ENCODE results near the gene UGT1A9.
A peak's percentile ranks its signal among the peaks of the same experiment; 100 is the strongest.
"Not testable (repeated sequence)": the region's sequence is repeated elsewhere in the genome, so short reads cannot be mapped to it uniquely, and the experiment has no call there.

UGT1A9 gene

DNA sequence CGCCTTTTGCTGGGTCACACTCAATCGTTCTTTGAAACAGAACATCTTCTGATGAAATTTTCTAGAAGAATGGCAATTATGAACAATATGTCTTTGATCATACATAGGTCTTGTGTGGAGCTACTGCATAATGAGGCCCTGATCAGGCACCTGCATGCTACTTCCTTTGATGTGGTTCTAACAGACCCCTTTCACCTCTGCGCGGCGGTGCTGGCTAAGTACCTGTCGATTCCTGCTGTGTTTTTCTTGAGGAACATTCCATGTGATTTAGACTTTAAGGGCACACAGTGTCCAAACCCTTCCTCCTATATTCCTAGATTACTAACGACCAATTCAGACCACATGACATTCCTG lies 41.5 kb downstream of the UGT1A9 start:
- no peak for DNase-seq

- DNase-seq, result peak; percentile 21
These were observed 42.4 kb downstream of the UGT1A9 start for GRCh38 chr2:233714121-233714520.

DNA sequence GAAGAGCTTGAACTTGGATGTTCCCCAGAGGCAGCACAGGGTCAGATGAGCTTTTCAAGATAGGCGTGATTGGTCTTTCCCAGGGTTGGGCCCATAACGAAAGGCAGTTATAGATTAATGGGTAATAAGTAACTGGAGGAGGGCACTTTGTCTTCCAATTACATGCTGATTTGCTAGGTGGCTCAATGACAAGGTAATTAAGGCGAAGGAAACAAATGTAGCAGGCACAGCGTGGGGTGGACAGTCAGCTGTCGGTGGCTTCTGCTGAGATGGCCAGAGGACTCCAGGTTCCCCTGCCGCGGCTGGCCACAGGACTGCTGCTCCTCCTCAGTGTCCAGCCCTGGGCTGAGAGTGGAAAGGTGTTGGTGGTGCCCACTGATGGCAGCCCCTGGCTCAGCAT lies 46.9 kb downstream of the UGT1A9 start, which contains the start of gene UGT1A4:
UGT1A4 (plus strand) TSS at position 185 of the 400 bp plus-strand sequence; CDS start at position 270, 85 bp downstream.
- no peak for DNase-seq

GRCh38 chr2:233728723-233729301 lies 57.1 kb downstream of the UGT1A9 start, which contains the start of gene UGT1A3:
UGT1A3 (plus strand) TSS chr2:233729042; CDS start chr2:233729127, 85 bp downstream.
- no peak for DNase-seq

DNA sequence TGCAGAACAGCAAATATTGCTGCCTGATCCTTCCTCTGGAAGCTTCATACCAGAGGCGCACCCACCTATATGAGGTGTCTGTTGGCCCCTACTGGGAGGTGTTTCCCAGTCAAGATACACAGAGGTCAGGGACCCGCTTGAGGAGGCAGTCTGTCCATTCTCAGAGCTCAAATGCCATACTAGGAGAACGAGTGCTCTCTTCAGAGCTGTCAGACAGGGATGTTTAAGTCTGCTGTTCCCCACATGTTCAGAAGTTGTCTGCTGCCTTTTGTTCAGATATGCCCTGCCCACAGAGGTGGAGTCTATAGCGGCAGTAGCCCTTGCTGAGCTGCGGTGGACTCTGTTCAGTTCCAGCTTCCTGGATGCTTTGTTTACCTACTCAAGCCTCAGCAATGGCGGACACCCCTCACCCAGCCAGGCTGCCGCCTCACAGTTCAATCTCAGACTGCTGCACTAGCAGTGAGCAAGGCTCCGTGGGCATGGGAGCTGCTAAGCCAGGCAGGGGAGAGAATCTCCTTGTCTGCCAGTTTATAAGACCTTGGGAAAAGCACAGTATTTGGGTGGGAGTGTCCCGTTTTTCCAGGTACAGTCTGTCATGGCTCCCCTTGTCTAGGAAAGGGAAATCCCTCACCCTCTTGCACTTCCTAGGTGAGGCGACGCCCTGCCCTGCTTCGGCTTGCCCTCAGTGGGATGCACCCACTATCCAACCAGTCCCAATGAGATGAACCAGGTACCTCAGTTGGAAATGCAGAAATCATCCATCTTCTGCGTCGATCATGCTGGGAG lies 65.4 kb downstream of the UGT1A9 start:
- not testable (repeated sequence) for DNase-seq

GRCh38 chr2:233740870-233741269 lies 69.2 kb downstream of the UGT1A9 start:
- no peak for DNase-seq

- no peak for DNase-seq
These were observed 72.0 kb downstream of the UGT1A9 start for GRCh38 chr2:233743464-233744259.

GRCh38 chr2:233745073-233745755 lies 73.5 kb downstream of the UGT1A9 start:
- DNase-seq, result no peak

- DNase-seq, result not testable (repeated sequence)
These were observed 74.1 kb downstream of the UGT1A9 start for GRCh38 chr2:233745838-233746237.

DNA sequence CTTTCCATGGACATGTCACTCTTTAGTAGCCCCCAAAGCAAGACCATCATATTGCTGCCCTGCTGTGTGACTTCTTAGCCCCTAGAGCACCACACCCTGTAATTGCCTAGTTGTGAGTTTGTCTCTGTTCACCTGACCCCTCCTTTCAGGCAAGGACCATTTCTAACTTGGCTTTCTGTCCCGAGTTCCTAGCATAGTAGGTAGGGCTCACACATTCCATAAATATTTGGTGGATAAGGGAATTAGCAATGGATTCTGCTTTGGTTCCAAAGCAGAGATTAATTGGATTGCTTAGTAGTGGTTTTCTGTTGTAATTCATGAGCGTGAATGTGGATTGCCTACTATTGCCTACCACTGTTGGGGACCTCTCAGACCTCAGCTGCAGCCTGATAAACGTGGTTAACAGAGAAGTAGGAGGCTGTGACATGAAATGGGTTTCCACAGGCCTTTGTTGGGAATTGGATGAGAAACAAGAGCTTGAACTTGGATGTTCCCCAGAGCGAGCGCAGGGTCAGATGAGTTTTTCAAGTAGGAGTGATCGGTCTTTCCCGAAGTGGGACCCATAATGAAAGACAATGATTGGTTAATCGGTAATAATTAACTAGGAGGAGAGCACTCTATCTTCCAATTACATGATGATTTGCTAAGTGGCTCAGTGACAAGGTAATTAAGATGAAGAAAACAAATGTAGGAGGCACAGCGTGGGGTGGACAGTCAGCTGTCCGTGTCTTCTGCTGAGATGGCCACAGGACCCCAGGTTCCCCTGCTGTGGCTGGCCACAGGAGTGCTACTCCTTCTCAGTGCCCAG lies 75.0 kb downstream of the UGT1A9 start:
- DNase-seq, result no peak

- DNase-seq, result no peak
These were observed 75.5 kb downstream of the UGT1A9 start for GRCh38 chr2:233747283-233747544.

DNA sequence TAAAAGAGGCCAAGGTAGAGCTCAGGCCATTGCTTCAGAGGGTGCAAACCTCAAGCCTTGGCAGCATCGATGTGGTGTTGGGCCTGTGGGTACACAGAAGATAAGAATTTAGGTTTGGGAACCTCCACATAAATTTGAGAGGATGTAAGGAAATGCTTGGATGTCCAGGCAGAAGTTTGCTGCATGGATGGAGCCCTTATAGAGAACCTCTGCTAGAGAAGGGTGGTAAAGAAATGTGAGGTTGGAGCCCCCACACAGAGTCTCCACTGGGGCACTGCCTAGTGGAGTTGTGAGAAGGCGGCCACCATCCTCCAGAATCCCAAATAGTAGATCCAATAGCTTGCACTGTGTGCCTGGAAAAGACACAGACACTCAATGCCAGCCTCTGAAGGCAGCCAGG lies 79.0 kb downstream of the UGT1A9 start:
- DNase-seq, result not testable (repeated sequence)

DNA sequence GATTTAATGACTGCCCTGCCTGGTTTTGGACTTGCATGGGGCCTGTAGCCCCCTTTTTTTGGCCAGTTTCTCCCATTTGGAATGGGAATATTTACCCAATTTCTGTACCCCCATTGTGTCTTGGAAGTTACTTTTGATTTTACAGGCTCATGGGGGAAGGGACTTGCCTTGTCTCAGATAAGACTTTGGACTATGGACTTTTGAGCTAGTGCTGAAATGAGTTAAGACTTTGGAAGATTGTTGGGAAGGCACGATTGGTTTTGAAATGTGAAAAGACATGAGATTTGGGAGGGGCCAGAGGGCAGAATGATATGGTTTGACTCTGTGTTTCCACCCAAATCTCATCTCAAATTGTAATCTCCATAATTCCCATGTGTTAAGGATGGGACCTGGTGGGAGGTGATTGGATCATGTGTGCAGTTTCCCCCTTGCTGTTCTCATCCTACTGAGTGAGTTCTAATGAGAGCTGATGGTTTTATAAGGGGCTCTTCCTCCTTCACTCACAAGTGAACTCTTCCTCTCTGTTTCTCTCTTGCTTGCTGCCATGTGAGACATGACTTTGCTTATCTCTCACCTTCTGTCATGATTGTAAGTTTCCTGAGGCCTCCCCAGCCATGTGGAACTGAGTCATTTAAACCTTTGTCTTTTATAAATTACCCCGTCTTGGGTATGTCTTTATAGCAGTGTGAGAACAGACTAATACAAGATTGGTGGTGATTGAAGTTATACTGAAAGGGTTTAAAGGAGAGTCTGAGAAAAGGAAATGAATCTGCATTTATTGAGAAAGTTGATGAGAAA lies 79.7 kb downstream of the UGT1A9 start:
- DNase-seq, result not testable (repeated sequence)

GRCh38 chr2:233754872-233755611 lies 83.3 kb downstream of the UGT1A9 start:
- no peak for DNase-seq

DNA sequence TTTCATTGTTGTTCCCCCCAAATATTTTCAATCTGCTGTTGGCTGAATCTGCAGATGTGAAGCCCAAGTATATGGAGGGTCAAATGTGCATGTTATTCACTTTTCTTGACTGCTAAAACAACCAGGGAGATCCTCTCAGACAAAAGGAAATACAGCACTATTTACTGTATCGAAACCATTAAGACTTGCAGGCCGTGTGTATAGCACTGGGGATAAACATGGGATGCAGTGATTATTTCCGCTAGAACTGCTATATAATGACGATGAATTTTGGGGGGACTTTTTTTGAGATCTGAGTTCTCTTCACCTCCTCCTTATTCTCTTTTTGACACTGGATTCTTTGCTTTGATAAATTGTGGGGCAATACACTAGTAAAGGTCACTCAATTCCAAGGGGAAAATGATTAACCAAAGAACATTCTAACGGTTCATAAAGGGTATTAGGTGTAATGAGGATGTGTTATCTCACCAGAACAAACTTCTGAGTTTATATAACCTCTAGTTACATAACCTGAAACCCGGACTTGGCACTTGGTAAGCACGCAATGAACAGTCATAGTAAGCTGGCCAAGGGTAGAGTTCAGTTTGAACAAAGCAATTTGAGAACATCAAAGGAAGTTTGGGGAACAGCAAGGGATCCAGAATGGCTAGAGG lies 84.9 kb downstream of the UGT1A9 start:
- no peak for DNase-seq

DNA sequence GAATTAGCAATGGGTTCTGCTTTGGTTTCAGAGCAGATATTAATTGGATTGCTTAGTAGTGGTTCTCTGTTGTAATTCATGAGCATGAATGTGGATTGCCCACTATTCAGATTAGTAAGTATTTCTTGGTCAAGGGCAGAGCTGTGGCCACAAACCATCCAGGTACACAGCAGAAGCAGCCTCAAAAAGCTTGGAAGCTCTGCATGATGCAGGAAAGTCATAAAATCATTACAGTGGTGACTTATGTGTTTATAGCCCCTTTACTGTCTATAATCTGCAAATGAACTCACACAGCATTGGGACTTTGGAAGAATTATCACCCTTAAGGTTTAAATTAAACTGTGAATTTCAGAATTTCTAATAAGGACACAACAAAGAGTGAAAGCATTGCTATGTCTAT lies 86.4 kb downstream of the UGT1A9 start:
- DNase-seq, result no peak

- DNase-seq, result no peak
These were observed 87.2 kb downstream of the UGT1A9 start for GRCh38 chr2:233758849-233759248.

DNA sequence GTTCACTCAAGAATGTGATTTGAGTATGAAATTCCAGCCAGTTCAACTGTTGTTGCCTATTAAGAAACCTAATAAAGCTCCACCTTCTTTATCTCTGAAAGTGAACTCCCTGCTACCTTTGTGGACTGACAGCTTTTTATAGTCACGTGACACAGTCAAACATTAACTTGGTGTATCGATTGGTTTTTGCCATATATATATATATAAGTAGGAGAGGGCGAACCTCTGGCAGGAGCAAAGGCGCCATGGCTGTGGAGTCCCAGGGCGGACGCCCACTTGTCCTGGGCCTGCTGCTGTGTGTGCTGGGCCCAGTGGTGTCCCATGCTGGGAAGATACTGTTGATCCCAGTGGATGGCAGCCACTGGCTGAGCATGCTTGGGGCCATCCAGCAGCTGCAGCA lies 88.3 kb downstream of the UGT1A9 start, which contains the start of gene UGT1A1:
UGT1A1 (plus strand) TSS at position 228 of the 400 bp plus-strand sequence; CDS start at position 246, 18 bp downstream.
- DNase-seq, result no peak

DNA sequence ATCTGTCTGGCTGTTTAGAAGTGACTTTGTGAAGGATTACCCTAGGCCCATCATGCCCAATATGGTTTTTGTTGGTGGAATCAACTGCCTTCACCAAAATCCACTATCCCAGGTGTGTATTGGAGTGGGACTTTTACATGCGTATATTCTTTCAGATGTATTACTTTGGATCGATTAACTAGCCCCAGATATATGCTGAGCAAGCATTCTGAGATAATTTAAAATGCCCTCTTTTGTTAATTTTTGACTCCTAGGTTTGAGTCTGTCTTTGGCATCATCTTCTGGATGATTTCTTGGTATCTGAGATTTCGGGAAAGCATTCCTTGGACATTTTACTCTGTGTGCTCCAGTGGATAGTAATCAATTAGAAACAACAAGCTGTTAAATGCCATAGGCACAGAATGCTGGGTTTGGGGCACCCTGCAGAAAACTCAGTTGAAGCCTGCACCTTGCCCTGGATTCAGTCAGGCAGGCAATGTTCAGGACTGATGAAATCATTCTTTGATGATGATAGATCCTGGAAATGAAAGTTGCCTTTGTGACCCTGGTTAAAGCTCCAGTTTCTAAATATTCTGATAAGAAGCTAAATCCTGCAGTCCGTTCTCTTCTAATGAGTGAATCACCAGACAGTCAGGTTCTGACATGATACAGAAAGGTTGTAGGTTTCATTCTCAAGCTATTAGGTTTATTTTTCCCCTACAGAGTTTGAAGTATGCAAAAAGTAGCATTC lies 89.5 kb downstream of the UGT1A9 start:
- DNase-seq, result no peak

Measured in MV-4-11 (cell line).